ENCODE results near the gene SQSTM1. TPM values are rescaled to one million over a fixed set of nuclear protein-coding genes. Genes with fewer than 3 reads are reported as not detected.

The SQSTM1 gene
- total and polyA plus RNA-seq, 2 donors (not counting 1 experiment from before 2014, with no cell fraction given), result 72.2 to 400 TPM

GRCh38 chr5:179872055-179872827 lies 51.5 kb downstream of the SQSTM1 start:
- no peaks in the 10 kb centered on the region for H3K9me3 Mint-ChIP-seq (ENCODE audit: insufficient read depth)
- H3K4me3 ChIP-seq (ENCODE audit: control extremely low read depth in 1 of 5, extremely low read depth in 1 of 5, insufficient read depth in 1 of 5, low read depth in 2 of 5, low read length in 4 of 5), result no peak overlapping the region
- CTCF ChIA-PET, result no interaction called here

More at GRCh38 chr5:179872055-179872827, 51.5 kb downstream of the SQSTM1 start:
- Histone ChIP-seq H4K20me1 (ENCODE audit: control insufficient read depth, insufficient read depth, low read length, poor library complexity, severe bottlenecking) (no peaks in the 10 kb centered on the region), H3K36me3 (replicated peaks in 1 of 2; ENCODE audit: control extremely low read depth in 1 of 2, control insufficient read depth in 1 of 2, extremely low read depth in 1 of 2, insufficient read depth in 2 of 2, low read length in 1 of 2) (peaks cover 1 to 60% of the 10 kb centered on the region in 2 experiments), H3K9me3 (ENCODE audit: control extremely low read depth in 1 of 3, control insufficient read depth in 2 of 3, insufficient read depth in 1 of 3, low read length in 2 of 3) (no peaks in the 10 kb centered on the region), H3K27me3 (replicated peaks in 1 of 4; ENCODE audit: control extremely low read depth in 1 of 4, control insufficient read depth in 3 of 4, insufficient read depth in 4 of 4, low read length in 3 of 4) (no peaks in the 10 kb centered on the region), H3K79me2 (ENCODE audit: control insufficient read depth, insufficient read depth, low read length) (no peaks in the 10 kb centered on the region), H3K27ac (ENCODE audit: low read length in 2 of 2) (no peak overlapping the region), H2AFZ (ENCODE audit: insufficient read depth, low read depth, low read length, poor library complexity, severe bottlenecking) (no peak overlapping the region), H3K9ac (ENCODE audit: low read length) (no peak overlapping the region), H3K4me1 (ENCODE audit: control insufficient read depth in 2 of 2, insufficient read depth in 2 of 2, low read length in 2 of 2) (no peaks in the 10 kb centered on the region), H3K4me2 (replicated peaks; ENCODE audit: low read depth, low read length, poor library complexity, severe bottlenecking) (no peak overlapping the region)
- H3K4me1 Mint-ChIP-seq, result no peaks in the 10 kb centered on the region
- ATAC-seq (ENCODE audit: low read depth) (no peak), DNase-seq (no peak)
- 98% methylated on average over 13 of the region's 18 CpGs for WGBS (ENCODE audit: insufficient coverage)
- H3K27ac Mint-ChIP-seq, result no peak overlapping the region
- POLR2A ChIA-PET, result no interaction called here
- intact Hi-C loops (cut with micrococcal nuclease), result no loop called here
- no peak overlapping the region for H3K4me3 Mint-ChIP-seq
- no peak for TF ChIP-seq CTCF (IDR thresholded peaks at IDR 0.05)
- TF ChIP-seq EZH2 (IDR thresholded peaks at IDR 0.05; ENCODE audit: borderline replicate concordance, insufficient read depth, low read depth, low read length, poor library complexity, severe bottlenecking), result no peak
- H3K27me3 Mint-ChIP-seq, result no peaks in the 10 kb centered on the region

Measured in B cell (primary cell).